GM18951 (cell line): ENCODE data around the gene FXYD5.

Experiments
- POLR2A ChIP-seq: IDR thresholded peaks from 4 replicates; pipeline ENCODE4 v1.6.1; 2011; ENCODE audit warnings: mild to moderate bottlenecking; ENCODE audit not compliant: insufficient read length, insufficient read depth; ENCODE audit errors: extremely low read depth
- in situ Hi-C: fragments of 300-500 bp; cut with MboI; formaldehyde crosslinking; loops from one replicate; pipeline ENCODE4 v1.12.0; 2022; ENCODE audit warnings: low sequenced_read_pairs, mixed read lengths, inconsistent platforms; ENCODE audit not compliant: unreplicated experiment

Gene FXYD5

DNA sequence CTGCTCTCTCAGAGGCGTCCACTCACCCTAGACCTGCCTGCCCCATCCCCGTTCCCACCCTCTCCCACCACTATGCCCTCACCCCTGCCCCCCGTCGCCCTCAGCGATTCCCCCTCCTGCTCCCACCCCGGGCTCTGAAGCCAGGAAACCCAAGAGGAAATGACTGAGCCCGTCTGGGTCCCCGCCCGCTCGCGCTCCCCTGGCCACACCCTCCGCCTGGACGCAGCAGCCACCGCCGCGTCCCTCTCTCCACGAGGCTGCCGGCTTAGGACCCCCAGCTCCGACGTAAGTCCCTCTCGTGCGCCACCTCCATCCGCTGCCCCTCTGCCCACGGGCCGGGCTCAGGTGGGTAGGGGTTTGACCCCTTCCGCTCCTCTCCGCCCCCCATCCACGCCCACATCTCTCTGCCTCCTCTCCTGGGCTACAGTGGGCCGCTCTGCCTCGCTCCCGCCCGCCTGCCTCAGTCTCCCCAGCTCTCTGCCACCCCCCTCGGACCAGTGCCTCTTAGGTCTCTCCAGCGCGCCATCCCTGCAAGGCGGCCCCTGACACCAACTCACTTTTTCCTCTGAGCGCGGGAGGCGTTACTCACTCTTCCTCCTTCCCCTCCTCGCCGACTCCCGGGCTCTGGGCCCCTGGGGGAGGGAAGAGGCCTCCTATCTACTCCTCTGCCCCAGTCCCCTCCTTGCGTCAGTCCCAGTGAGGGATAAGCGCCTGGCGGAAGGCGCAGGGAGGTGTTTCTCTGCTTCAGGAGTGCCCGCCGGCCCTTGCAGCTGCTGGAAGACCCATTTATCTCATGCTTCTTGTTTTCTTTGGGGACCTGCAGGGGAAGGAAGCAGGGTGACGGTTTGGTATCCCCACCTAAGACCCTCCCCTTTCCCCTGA lies at the start of gene FXYD5:
TSS of gene FXYD5 (plus strand) at position 211 of the 882 bp plus-strand sequence. CDS start 816 bp downstream, outside the sequence.
- TF ChIP-seq POLR2A, result peak; percentile 61
- in situ Hi-C loops, result no loop called here

- no peak for TF ChIP-seq POLR2A
- in situ Hi-C loops, result no loop called here
Observed at GRCh38 chr19:35105047-35105410, 49.5 kb upstream of the FXYD5 start.

DNA sequence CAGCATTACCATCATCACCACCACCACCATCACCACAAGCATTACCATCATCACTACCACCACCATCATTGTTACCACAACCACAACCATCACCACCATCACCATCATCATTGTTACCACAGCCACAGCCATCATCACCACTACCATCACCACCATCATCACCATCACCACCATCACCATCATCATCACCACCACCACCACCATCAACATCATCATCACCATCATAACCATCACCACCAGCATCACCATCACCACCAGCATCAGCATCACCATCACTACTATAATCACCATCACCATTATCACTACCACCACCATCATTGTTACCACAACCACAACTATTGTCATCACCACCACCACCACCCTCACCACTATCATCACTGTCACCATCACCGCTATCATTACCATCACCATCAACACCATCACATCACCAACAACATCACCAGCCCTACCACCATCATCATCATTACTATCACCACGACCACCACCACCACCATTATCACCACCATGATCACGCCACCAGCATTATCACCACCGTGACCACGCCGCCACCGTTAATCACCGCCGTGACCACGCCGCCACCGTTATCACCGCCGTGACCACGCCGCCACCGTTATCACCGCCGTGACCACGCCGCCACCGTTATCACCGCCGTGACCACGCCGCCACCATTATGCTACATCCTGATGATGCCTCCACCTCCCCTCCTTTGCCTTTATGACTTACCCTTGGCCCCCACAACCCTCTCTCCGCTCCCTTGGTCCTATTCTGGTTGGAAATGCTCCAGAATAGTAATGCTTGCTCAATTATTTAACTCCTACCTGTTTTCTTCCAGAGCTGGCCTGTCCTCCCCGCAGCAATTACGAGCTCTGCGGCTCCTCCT lies 48.9 kb upstream of the FXYD5 start:
- in situ Hi-C loops, result no loop called here
- no peak for TF ChIP-seq POLR2A

GRCh38 chr19:35106291-35106583 lies 48.3 kb upstream of the FXYD5 start:
- in situ Hi-C loops, result no loop called here
- no peak for TF ChIP-seq POLR2A

- in situ Hi-C loops, result no loop called here
- TF ChIP-seq POLR2A, result no peak
Observed at GRCh38 chr19:35106898-35107541, 47.5 kb upstream of the FXYD5 start.

DNA sequence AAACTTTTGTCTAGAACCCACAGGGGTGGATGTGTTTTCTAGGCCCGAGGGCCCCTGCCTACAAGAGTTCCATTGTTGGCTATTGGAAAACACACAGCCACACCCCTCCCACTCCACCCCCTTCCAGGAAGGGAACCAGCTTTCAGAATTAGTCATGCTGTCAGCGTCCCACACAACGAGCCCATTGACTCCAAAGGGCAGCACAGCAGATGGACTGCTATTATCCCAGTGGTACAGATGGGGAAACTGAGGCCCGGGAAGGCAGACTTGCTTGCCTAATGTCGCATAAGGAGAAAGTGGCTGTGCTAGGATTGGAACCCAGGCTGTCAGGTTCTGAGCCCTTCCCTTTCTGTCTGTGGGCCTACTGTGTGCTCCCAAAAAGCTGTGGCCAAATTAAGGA lies 47.0 kb upstream of the FXYD5 start:
- in situ Hi-C loops, result no loop called here
- no peak for TF ChIP-seq POLR2A

DNA sequence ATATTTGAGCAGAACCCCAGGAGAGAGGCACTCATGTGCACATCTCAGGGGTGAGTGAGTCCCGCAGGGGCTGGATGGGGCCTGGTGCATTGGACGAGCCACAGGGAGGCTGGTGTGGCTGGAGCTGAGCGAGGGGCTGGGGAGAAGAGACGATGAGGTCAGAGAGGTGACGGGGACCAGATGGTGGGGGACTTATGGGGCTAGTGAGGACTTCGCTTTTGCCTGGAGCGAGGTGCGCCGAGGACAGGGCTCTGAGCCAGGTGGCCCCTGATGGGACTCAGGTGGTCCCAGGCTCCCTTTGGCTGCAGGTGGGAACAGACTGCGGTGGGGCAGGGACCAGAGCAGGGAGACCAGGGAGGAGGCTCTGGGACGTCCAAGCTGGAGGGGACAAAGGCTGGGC lies 45.8 kb upstream of the FXYD5 start:
- TF ChIP-seq POLR2A, result no peak
- in situ Hi-C loops, result no loop called here

DNA sequence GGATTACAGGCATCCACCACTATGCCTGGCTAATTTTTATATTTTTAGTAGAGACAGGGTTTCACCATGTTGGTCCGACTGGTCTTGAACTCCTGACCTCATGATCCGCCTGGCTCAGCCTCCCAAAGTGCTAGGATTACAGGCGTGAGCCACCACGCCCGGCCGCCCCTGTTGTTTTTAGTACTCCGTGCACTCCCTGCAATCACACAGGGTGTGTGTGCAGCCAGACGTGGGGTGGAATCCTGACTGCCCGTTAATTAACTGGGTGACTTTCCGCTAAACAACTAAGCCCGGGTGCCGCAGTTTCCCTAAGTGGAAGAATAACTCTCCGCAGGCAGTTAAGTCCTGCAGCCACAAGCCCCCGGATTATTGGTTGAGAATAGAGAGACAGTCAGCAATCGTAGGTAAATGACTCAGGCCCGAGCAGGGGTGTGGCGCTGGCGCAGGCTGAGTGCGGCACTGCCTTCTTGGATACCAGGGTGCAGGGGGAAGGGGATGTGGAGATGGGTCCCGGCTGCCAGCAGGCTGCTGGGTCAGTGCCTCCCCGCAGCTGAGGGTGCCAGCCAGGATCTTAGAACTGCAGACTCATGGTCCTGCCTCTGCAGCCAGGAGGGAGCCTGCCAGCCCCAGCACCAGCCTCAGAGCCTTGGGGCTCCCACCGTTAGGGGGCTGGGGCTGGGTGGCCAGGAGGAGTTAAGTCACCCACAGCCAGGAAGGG lies 45.0 kb upstream of the FXYD5 start:
- in situ Hi-C loops, result no loop called here
- TF ChIP-seq POLR2A, result no peak

DNA sequence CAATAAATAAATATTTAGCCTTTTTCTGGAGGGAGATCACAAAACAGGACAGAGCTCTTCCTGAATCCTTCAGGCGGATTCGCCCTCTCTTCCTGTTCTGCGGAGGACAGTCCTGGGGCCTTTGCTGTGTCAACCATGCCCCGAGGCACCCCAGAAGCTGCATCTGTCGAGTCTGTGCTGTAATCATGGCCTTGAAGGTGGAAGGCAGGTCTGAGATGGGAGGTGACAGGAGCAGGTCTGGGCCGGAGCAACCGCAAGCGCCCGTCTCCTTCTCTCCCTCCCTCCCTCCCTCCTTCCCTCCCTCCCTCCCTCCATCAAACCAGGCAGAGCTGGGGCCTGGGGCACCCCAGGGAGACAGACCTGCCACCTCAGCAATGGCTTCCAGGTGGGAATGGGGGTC lies 43.6 kb upstream of the FXYD5 start:
- no peak for TF ChIP-seq POLR2A
- in situ Hi-C loops, result no loop called here

GRCh38 chr19:35112995-35113688 lies 41.4 kb upstream of the FXYD5 start:
- TF ChIP-seq POLR2A, result no peak
- in situ Hi-C loops, result no loop called here

DNA sequence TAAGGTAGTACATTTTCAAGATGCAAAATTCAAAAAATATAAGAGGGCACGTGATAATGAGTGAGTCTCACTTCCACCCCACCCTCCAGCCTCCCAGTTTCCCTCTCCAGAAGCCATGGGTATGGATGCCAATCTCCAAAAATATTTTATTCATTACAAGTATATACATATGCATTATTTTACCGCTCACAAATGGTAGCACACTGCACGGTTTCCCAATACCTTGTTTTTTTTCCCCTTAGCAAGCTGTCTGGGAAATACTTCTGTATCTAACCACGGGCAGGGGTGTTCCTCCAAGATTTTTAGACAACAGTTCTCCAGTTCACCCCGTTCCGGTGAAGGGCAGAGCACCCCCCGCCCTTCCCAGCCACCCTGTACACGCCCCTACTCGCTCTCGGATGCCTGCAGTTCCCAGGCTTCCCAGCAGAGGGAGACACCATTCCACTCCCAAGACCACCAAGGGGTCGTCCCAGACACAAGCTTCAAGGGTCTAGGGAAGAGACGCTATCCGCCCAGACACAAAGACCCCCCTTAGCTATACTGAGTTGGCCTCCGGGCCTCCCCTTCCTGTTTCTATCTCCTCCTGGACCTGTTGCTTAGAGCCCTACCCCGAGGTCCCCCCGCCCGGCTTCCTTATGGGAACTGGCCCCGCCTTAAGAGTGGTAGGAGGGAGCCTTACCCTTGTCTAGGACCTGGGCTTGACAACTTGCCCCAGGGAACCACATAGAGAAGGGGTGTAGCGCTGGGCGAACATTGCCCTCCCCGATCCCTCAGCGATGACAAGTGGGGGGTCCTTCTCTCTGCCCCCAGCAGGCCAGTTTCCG lies 40.0 kb upstream of the FXYD5 start:
- in situ Hi-C loops, result no loop called here

More for the DNA sequence above, 40.0 kb upstream of the FXYD5 start:
- TF ChIP-seq POLR2A, result no peak
